RKO (cell line): Measurements from ENCODE around the gene AEN.

Experiments
- DNase-seq: peaks from one replicate; pipeline ENCODE4 v3.0.0-alpha.2; 2016; ENCODE audit warnings: low spot score

The AEN gene

DNA sequence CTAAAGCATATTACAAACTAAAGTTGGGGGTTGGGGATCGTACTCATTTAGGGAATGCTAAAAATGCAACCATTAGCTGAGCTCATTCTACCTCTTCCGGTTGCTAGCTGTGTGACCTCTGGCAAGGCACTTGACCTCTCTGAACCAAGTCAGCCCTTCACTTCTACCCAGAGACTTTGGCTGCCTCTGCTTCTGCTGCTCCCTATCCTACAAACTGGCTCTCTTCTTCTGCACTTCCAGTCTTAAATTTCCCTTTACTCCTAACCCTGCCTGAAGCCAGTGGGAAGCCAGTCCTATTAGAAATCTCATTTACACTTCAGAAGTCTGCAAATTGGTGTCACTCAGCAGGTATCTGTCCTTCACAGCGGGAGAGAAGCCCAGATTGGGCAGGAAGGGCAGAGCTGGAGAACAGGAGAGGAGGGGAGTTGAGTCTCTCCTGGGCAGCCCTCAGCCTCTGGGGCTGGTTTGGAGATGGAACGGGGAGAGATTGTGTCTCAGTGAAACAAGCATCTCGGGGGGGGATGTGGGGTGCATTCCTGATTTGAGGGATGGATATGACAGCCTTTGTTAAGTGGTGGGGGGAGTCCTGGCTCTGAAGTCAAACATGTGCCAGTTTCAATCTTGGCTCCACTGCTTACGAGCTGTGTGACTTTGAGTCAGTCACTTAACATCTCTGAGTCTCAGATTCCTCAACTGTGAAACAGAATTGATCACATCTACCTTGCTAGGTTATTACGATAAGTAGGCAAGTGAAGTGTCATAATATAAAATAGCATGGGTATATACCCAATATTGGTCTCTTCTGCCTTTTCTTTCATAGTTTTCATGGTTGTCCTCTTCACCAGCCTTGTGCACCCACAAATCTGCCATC lies 7.8 kb upstream of the AEN start:
- peak; percentile 31 for DNase-seq

DNA sequence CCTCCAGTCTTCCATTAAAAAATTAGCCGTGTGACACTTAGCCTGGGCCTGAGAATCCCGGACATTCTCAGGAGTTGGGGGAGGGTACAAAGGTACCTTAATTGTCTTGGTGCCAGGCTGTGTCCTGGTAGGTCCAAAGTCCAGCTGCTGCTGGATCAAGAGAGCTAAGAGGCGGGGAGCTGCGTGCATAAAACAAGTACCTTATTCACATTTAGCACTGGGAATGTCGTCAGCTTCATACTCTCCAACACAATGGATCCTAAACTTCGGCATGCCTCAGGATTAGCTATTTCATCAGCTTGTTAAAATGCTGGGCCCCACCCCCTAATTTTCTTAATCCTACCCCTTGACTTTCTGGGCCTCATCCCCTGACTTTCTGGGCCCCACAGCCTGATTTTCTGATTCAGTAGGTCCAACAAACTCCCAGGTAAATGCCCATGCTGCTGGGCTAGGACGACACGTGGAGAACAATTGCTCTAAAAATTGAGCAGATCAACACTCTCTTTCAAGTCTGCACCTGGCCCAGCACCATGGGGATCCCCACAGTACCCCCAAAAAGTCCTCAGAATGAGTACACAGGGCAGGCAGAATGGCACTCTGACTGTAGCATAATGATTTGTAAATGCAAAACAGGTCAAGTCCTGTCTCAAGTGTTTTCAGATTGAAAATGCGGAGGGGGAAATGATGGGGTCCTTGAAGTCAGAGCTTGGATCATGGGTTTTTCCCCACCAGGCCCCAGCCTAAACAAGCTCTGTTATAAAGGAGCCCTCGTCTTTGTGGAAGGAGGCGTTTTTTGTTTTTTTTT lies 5.6 kb upstream of the AEN start:
- DNase-seq: no peak

DNA sequence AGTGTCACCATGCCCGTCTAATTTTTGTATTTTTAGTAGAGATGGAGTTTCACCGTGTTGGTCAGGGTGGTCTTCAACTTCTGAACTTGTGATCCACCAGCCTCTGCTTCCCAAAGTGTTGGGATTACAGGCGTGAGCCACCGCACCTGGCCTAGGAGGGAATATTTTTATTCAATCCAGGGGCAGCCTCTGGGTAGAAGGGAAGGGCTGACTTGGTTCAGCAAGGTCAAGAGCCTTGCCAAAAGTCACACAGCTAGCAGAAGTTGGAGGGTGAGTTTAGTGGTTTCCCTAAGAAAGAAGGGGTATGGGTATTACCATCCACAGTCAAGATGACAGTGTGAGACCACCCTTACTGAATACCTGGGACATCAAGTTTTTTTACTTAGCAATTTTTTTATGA lies 4.9 kb upstream of the AEN start:
- DNase-seq: no peak

DNA sequence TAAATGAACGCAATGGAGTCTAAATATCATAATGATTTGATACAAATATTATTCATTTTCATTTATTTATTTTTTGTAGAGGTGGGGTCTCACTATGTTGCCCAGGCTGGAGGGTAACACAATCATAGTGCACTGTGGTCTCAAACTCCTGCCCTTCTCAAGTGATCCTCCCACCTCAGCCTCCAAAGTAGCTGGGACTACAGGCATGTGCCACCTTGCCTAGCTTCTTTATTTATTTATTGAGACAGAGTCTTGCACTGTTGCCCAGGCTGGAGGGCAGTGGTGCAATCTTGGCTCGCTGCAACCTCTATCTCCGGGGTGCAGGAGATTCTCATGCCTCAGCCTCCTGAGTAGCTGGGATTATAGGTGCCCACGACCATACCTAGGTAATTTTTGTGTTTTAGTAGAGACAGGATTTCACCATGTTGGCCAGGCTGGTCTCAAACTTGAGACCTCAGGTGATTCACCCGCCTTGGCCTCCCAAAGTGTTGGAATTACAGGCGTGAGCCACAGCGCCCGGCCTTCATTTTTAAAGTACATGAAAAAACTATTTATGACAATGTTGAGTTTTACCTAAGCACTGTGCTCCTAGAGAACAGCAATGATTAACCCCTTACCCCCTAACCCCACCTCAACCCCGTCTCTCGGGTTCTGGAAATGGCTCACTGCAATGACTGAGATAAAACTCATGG lies 4.0 kb upstream of the AEN start:
- no peak for DNase-seq

DNA sequence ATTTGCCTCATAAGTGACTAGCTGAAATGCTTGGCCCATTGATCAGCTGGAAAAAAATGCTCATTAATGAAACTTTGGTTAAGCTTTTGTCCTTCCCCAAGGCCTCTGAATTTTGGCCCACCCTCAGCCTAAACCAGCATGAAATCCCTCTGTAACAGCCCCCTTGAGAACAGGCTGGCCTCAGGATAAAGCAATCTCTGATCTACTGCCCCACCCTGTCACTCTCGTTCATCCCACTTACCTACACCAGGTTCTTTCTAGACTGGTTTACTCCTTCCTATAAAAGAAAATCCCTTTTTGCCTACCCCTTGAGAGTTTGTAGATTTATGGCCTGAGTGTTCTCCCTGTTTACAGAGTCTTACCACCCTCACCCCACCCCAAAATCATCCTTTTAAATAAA lies 3.4 kb upstream of the AEN start:
- no peak for DNase-seq

DNA sequence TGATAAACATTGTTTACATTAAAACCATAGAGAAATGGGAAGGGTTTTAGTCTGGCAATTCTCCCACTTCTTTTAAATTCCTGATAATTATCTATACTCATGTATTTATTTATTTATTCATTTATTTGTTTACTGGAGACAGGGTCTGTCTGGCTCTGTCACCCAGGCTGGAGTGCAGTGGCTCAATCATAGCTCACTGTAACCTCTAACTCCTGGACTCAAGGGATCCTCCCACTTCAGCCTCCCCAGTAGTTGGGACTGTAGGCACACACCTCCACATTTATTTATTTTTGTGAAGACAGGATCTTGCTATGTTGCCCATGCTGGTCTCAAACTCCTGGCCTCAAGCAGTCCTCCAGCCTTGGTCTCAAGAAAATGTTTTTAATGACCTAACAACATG lies 2.5 kb upstream of the AEN start:
- DNase-seq: no peak

DNA sequence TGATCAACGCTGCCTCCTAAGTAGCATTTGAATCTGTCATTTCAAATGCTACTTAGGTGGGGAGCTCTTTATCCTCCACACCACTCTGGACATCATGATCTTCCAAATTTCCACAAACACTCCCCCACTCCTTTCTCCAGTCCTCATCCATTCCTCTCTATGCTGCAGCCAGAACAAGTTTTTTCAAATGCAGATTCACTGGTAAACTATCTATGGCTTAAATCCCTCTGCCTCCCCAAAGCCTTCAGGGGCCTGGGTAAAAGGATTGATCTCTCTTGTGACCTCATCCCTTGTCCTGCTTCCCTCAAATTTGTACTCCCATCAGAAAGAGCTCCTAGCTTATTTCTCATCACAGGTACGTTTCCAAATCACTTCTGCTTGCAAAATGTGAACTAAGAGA lies 1.3 kb upstream of the AEN start:
- no peak for DNase-seq

DNA sequence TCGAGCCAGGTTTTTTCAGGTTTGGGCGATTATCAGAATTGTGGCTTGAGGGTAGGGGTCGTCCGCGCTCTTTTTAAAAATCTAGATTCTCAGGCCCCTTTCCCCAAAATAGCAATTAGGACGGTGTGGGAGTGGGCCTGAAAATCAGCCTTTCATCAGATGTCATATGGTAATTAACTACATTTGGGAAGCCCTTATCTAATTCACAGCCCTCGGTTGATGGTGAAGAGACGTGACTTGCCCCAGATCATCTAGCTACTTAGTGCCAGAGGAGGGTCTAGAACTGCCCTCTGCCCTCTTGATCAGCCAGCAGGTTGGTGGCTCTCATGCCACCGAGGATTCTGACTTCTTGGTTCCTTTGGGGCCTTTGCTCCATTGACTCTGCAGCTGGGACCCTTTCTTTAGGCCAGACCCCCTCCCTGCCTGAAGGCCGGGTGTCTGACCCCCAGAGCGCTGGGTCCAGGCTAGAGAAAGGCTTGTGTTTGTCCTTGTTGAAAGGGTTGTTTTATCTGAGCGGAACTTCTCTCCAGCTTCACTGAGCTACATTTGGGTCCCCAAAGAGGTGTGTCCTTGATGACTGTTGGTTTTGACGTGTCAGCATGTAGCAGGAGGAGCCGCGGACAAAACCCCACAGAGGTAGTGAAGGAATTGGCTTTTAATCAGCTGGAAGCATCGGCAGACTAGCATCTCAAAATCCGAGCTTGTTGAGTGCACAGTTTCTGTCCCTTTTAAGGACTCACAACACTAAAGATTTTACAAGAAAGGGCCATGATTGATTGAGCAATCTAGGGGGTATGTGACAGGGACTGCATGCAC lies 857 bp downstream of the AEN start:
- DNase-seq: peak; percentile 85

DNA sequence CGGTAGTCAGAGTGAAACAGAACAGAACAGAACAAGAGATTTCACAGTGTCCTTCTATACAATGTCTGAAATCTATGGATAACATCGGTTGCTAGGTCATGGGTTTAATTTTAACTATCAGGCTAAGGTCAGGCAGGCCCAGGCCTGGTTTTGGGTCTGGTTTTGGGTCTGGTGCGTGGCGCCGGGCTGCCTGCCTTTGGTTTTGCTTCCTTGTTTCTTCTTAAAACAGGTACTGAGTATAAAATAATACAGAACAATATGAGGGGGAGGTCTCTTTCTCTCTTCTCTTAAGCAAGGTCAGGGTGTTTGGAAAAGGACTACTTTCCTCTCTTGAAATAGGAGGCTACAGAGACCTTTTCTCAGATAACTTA lies 1.4 kb downstream of the AEN start:
- no peak for DNase-seq

DNA sequence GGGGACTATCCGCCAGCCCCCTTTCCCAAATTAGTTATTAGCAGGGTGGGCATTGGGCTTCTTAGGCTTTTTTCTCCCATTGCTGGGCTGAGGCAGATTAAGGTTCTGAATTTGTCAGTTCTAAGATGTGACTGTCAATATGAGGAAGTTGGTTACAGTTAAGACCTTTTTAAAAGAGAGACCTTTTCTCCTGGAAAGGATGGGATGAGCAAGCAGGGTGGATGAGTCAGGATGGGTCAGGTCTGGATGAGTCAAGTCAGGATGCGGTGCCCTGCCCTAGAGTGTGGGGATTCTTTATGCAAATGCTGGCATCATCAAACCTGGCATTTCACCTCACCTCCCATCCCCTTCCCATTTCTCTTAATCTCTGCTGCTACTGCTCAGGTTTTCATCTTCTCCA lies 1.9 kb downstream of the AEN start:
- peak; percentile 94 for DNase-seq

DNA sequence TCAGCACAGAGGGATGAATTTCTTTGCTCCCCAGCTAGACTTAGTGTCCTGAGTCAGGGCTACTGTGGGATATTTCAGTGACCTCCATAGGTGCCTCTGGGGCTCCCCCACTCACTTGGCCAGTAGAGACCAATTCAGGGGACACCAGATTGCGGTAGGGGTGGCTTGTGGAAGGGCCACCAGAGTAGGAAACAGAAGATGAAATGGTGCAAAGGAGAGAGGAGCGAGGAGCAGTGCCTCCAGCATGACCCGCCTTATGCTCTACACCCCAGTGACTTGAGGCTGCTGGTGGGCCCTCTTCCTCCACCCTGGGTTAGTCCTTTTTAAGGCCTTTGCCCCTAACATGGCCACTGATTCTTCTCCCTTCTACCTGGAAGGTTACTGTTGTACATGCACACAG lies 2.5 kb downstream of the AEN start:
- DNase-seq: no peak

DNA sequence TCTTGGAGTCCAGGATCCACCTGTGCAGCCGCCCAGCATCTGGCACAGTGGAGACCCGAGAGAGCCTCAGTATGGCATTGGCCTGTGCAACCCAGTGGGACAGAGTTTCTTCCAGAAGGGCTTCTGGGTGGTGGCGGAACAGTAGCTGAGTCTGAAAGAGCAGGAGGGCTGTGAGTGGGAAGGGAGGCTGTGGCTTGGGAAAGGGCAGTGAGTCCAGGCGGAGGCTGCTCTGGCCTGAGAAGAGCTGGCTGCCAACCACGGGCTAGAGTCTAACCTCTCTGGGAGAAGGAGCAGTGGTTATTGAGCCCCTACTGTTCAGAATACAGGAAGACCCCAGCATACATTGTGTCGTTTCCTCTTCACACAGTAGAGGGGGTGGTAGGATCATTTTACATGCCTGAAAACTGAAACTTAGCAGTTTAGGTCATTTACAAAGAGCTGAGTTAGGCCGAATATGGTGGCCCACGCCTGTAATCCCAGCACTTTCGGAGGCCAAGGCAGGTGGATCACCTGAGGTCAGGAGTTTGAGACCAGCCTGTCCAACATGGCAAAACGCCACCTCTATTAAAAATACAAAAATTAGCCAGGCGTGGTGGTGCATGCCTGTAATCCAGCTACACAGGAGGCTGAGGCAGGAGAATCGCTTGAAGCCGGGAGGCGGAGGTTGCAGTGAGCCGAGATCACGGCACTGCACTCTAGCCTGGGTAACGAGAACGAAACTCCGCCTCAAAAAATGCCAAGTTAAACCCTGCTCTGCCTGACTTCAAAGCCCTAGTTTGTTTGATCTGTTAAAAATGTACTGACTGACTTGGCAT lies 3.2 kb downstream of the AEN start:
- no peak for DNase-seq

DNA sequence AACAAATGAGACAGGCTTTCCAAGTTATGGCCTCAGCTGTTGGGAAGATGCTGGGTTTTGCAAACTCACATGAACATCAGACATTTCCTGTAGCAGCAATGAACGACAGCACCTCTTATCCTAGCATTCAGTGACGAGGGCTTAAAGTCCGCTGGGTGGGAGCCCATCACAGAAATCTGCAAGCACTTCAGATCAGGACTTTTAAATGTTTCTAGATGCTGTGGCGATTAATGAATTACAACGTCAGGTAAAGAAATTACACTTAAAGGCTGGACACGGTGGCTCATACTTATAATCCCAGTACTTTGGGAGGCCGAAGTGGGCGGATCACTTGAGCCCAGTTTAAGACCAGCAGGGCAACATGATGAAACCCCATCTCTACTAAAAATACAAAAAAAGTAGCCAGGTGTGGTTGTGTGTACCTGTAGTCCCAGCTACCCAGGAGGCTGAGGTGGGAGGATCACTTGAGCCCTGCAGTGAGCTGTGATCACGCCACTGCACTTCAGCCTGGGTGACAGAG lies 3.9 kb downstream of the AEN start:
- DNase-seq: no peak

DNA sequence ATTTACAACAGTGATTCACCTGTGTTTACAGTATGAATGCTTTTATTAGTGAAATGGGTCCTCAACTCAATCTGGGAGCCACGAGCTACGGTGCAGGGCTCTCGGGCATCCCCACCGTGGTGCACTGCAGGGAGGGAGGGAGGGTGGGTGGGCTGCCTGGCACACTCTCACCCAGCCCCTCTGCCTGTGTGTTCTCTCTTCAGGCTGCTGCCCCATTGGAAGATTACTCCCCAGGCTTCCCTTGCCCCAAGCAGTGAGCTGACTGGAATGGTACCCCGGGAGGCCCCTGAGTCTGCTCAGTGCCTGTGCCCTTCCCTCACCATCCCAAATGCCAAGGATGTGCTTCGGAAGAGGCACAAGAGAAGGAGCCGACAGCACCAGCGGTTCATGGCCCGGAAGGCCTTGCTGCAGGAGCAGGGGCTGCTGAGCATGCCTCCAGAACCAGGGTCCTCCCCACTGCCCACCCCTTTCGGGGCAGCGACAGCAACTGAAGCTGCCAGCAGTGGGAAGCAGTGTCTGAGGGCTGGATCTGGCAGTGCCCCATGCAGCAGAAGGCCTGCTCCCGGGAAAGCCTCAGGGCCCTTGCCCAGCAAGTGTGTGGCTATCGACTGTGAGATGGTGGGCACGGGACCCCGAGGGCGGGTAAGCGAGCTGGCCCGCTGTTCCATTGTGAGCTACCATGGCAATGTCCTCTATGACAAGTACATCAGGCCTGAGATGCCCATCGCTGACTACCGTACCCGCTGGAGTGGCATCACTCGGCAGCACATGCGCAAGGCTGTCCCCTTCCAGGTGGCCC lies 5.0 kb downstream of the AEN start:
- DNase-seq: no peak

DNA sequence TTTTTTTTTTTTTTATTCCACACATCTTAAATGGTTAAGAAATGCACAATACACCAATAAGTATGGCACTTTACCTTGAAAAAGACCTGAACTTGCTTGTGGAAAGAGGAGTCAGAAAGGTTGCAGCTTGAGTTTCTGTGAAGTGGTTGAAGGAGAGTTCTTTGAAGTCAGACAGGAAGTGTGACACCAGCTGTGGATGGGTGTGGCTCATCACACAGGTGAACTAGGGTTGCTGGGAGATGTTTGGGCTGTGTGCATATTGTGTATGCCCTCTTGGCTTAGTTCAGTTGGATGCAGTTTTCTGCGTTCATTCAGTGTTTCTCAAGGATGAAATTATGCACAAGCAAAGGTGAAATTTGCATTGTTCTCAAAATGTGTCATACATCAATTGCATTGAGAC lies 6.3 kb downstream of the AEN start:
- DNase-seq: no peak

DNA sequence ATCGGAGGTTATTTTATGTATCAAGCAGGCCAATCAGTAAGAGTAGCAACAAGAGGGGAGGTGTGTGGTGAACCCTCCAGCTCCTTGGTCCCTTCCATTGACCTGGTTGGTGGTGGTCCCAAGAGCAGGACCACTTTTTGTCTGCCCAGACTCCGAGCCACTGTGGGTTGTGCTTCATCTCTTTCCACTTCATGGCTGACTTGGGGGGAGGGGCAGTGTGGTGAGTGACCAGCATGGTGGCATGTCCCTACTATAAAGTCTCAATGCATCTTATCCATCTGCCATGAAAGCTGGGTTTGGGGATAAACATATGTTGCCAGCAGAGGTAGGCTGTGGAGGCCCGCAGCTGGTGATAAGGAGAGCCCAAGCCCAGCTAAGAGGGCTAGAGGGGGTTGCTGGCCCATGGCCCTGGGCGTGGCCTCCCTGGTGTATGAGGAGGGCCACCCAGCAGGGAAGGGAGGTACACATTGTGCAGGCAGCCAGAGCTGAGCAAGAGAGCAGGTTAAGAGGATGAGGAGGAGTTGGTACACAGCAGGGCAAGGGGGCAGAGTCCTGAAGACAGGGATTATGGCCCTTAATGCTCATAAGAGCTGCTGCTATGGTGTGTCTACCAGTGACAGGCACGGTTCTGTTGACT lies 7.0 kb downstream of the AEN start:
- DNase-seq: no peak

DNA sequence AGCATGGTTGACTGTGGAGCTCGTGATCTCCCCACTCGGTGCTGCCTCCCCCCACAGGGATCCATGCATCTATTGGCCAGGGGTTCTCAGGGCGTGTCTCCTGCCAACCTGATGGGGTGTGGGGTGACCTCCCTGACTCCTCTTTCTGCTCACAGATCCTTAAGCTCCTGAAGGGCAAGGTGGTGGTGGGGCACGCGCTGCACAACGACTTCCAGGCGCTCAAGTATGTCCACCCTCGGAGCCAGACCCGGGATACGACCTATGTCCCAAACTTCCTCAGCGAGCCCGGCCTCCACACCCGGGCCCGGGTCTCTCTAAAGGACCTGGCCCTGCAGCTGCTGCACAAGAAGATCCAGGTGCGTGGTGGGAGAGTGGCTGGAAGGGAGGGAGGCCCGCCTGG lies 7.9 kb downstream of the AEN start:
- no peak for DNase-seq

DNA sequence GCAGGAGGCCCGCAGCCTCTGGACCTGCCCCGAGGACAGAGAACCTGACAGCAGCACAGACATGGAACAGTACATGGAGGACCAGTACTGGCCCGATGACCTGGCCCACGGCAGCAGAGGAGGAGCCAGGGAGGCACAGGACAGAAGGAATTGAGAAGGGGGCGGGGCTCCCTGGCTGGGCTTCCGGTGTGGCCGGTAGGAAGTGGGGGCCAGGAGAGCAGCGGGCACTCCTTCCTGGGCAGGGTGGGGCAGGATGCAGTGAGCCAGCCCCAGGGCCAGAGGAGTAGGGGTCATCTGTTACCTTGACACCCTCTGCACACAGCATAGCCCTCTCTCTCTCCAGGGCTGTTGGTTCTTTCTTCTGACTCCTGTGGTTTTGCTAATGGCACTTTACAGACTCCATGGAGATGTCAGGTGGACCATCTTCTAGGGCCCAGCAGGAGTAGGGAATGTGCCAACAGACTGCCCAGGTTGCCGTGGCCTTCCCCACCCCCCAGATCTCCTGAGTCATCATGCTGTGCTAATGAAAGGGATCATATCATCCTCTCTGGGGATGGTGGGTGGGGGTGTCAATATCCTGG lies 9.1 kb downstream of the AEN start:
- no peak for DNase-seq

DNA sequence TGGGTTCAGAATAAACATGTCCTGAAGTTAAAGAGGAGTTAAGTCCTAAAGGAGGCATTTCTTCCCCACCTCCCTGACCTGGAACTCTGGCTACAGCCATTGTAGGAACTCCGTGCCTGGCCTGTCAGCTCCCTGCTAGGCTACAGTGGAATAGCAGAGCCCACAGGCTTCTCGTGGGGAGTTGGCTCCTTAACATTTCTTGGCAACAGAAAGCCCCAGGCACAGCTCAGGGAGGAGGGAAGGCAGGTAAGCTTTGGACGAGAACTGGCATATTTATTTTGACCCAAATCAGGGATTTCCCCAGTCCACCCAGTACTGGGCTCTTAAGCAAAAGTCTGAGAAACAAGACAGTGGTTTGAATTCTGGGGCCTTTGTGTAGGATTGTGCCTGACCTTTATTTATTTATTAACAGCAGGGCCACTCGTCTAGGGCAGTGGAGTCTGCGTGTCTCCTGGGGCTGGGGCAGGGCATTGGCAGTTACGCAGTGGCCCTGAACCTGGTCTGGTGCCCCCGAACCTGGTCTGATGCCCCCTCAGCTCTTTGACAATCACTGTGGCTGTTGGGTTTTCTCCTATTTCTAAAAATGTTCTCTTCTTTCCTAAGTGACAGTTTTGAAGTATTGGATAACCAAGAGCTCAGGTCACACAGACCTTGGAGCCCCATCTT lies 9.8 kb downstream of the AEN start:
- no peak for DNase-seq
